Endometrial microvascular endothelial cells (primary cell): ENCODE data around the gene RIPK4. TPM values are rescaled to one million over a fixed set of nuclear protein-coding genes. Genes with fewer than 3 reads are reported as not detected.

ENCODE experiments used
- in situ Hi-C: cut with HindIII; loops from 2 replicates; pipeline ENCODE4 v1.10.0; 2017; ENCODE audit warnings: low sequenced_read_pairs, low pct_unique_long_range_greater_than_20kb; ENCODE audit errors: inconsistent ontology term
- total RNA-seq: library from RNA; depleted of rRNA; stranded (reverse); fragments of >200 nt; gene quantifications from one replicate; pipeline ENCODE4 v1.2.3, GENCODE V29; 2015; ENCODE audit errors: inconsistent ontology term

The RIPK4 gene
- total RNA-seq, 1 donor from 2014 or later: not detected

- in situ Hi-C loops: no loop called here
Measured at GRCh38 chr21:41745971-41746743, 20.7 kb downstream of the RIPK4 start.

- in situ Hi-C loops: no loop called here
Measured at GRCh38 chr21:41745026-41745820, 21.6 kb downstream of the RIPK4 start.

GRCh38 chr21:41744028-41744930 lies 22.6 kb downstream of the RIPK4 start:
- in situ Hi-C loops: no loop called here

GRCh38 chr21:41743321-41744027 lies 23.4 kb downstream of the RIPK4 start:
- in situ Hi-C loops: no loop called here

DNA sequence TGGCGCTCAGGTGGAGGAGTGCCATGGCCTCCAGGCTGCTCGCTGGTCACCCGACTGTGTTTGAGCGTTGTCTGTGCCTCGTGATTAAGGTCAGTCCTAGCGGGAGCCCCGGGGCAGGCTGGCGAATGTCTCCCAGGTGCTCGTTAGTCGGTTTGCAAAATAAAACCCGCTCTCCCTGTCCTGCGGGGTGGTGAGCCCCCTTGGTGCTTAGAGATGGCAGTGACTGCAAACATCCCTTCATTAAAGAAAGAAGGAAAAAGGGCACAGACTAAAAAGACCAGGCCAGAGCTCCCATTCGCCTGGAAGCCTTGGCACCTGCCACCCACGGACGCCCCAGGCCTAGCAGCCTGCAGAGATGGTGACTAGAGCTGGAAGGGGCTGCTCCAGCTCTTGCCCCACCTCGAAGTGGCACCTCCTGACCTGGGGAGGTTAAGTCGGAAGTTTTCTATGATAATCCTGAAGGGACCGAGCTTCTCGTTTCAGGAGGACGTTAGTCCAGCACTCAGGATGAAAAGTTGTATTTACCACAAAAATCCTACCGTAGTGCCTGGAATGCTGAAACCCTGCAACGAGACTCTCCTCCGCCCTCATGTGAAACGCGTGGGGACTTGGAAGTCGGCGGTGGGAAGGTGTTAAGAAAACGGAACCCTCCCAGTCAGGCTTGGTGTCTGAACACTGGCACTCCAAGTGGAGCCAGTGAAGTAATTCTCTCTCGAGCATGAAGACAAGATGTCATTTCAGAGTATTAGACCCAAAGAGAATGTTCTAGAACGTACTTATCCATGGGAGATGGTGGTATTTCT lies 24.6 kb downstream of the RIPK4 start:
- in situ Hi-C loops: no loop called here

DNA sequence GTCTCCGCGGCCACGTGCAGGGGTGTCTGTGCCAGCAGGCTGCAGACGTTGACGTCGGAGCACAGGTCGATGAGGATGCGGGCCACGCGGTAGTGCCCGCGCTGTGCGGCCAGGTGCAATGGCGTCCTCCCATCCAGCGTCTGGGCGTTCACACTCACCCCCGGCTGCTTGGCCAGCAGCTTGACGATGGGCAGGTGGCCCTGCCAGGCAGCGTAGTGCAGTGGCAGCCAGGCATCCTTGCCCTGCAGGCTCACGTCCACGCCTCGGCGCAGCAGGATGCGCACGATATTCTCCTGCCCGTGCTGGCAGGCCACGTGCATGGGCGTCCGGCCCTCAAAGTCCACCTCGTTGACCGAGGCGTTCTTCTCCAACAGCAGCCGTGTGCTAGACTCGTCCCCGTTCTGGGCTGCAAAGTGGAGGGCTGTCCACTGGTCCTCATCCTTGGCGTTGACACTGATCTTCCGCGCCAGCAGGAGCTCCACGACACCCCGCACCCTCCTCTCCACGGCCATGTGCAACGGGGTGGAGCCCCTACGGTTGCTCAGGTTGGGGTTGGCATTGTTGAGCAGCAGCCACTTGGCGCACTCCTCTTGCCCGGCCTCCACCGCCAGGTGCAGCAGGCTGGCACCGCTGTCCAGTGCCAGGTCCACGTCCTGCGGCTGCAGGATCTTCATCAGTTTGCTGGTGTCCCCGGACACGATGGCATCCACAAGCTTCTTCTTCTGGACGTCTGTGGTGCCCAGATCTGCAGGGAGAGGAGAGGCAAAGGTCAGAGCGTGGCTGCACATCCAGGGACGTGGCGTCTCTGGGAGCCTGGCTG lies 25.4 kb downstream of the RIPK4 start:
- in situ Hi-C loops: no loop called here

- in situ Hi-C loops: no loop called here
Measured at GRCh38 chr21:41740604-41741252, 26.1 kb downstream of the RIPK4 start.

- in situ Hi-C loops: no loop called here
Measured at GRCh38 chr21:41739936-41740335, 26.9 kb downstream of the RIPK4 start.

DNA sequence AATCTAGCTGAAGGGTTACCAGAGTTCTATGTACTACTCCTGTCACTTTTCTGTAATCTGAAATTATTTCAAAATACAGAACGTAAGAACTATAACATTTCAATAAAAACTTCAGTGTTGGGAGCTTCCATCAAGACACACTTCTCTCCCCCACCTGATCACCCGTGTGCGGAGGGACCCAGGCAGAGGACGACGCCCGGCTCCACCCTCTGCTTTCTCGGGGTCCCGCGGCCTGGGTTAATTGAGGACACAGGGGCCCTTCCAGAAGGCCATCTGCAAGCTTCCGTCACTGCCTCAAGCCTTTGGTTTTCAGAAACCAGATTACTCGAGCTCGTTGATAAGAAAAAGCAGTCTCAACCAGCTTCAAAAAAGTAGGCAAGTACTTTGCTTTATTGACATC lies 27.8 kb downstream of the RIPK4 start:
- in situ Hi-C loops: no loop called here

DNA sequence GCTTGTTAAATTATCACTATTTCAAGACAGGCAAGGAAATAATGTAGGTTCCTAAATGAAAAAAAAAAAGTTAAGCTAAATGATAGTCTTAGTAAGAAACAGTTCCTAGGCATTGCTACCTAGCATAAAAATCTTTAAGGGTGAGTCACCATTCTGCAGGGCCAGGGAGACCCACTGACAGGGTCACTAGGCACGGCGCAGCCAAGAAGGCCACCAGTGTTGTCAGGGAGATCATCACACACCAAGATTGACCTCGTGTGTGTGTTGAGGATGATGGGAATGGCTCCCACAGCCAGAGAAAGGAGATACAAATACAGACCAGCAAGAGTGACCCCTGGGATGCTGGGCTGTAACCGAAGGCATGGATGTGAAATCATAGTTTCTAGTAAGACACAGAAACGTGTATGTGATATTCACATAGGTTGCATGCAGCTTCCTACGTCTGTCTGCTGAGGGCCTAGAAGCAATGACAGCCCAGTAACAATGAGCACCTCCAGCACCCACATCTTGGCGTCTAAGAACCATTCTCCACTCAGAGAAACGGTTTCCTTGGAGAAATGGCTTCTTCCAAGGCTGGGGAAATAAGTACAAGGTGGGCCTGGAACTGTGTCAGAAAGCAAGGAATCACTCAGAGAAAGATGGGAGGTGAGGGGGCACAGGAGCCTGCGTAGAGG lies 29.1 kb downstream of the RIPK4 start:
- in situ Hi-C loops: no loop called here

GRCh38 chr21:41736423-41736822 lies 30.4 kb downstream of the RIPK4 start:
- in situ Hi-C loops: no loop called here

DNA sequence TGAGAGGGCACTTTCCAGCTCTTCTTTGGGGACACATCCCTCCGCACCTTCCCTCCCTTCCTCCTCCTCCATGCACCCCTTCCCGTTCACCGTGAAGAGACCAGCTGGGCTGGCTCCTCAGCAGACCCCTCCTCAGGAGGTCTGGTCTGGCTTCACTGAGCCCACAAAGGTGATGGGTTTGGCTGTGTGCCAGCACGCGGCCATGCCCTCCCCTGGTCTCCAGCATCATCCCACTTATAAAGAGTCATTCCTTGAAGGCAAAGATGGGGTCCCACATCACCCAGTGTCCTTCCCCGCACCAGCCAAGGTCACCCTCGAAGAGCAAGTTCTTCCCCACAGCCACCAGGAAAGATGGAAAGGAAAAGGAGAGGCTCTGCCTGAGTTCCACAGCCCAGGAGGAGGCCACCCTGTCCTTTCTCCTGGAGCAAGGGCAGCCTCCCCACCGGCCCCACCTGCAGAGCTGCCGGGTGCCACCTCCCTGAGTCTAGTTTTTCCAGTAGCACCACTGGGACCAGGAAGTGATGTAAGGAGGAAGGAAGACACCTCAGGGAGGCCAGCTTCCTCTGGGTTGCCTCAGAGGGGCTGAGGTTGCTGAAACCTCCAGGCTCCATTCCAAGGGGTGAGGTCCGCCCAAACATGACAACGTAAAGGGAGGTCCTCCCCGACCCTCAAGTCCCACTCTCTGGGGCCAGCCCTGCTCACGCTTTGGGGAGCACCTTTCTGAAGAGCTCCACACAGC lies 32.7 kb downstream of the RIPK4 start:
- in situ Hi-C loops: no loop called here

- in situ Hi-C loops: no loop called here
Measured at GRCh38 chr21:41731081-41731480, 35.8 kb downstream of the RIPK4 start.

- in situ Hi-C loops: no loop called here
Measured at GRCh38 chr21:41730367-41730765, 36.5 kb downstream of the RIPK4 start.

- in situ Hi-C loops: no loop called here
Measured at GRCh38 chr21:41729701-41730366, 37.0 kb downstream of the RIPK4 start.
